HepG2 (cell line): ENCODE measurements around the gene LATS1. TPM values are rescaled to one million over a fixed set of nuclear protein-coding genes. Genes with fewer than 3 reads are reported as not detected.

Experiments
- ATAD3A ChIP-seq: sonication (generic); formaldehyde crosslinking; IDR thresholded peaks from 2 replicates; pipeline ENCODE4 v1.4.0; 2020; ENCODE audit warnings: missing genetic modification reagents
- MTF1 ChIP-seq: sonication (generic); formaldehyde crosslinking; IDR thresholded peaks from 2 replicates; pipeline ENCODE4 v1.5.0; 2020; ENCODE audit warnings: missing genetic modification reagents
- NFKBIZ ChIP-seq: IDR thresholded peaks from 2 replicates; pipeline ENCODE4 v1.6.1; 2018; ENCODE audit warnings: missing genetic modification reagents, missing compliant biosample characterization
- SMAD3 ChIP-seq: sonication (generic); formaldehyde crosslinking; IDR thresholded peaks from 2 replicates; pipeline ENCODE4 v1.4.0; 2020; ENCODE audit warnings: missing genetic modification reagents
- SRSF1 ChIP-seq: fragments of 200-400 bp; formaldehyde crosslinking; optimal IDR thresholded peaks from 2 replicates; pipeline ENCODE3; 2017; ENCODE audit warnings: mild to moderate bottlenecking, low read depth, low read length, moderate library complexity
- TCF7L2 ChIP-seq: IDR thresholded peaks from 2 replicates; pipeline ENCODE4 v1.6.1; 2011; ENCODE audit warnings: mild to moderate bottlenecking, low read depth, low read length, moderate library complexity
- ZNF510 ChIP-seq: sonication (generic); formaldehyde crosslinking; IDR thresholded peaks from 2 replicates; pipeline ENCODE4 v1.4.0; 2020; ENCODE audit warnings: low read depth, mild to moderate bottlenecking, missing genetic modification reagents
- ZSCAN21 ChIP-seq: sonication (generic); formaldehyde crosslinking; IDR thresholded peaks from 2 replicates; pipeline ENCODE4 v1.8.0; 2022; ENCODE audit warnings: mild to moderate bottlenecking, missing genetic modification reagents, moderate library complexity, borderline replicate concordance
- polyA plus RNA-seq, 8 experiments: library from polyadenylated mRNA; depleted of rRNA in 3 of 8; stranded (reverse) in 7 of 8; unstranded in 1 of 8; fragments of >200 nt; fragmentation: Illumina TruSeq in 4 of 8; extraction: Trizol in 4 of 8; gene quantifications; 2 replicates each; pipeline versions ENCODE4 v1.2.1 to v1.2.3, GENCODE V29; 2011 to 2016; ENCODE audit warnings: low read depth in 4 of 8, missing spikeins in 1 of 8, mixed read lengths in 1 of 8; ENCODE audit not compliant: insufficient read depth in 1 of 8
- total RNA-seq, 5 experiments: library from RNA; depleted of rRNA; stranded (reverse); fragments of >200 nt; fragmentation: Illumina TruSeq; extraction: Trizol; gene quantifications; 2 replicates each; pipeline ENCODE4 v1.2.3, GENCODE V29; 2016; ENCODE audit warnings: low read depth in 1 of 5
- TF ChIP-seq, protein P1 (sequence below): sonication (generic); formaldehyde crosslinking; IDR thresholded peaks from 2 replicates; pipeline ENCODE4 v1.8.0; 2022; ENCODE audit warnings: missing genetic modification reagents, mild to moderate bottlenecking, borderline replicate concordance
- TF ChIP-seq, protein P2 (sequence below), 2 experiments: sonication (generic) in 1 of 2; formaldehyde crosslinking in 1 of 2; IDR thresholded peaks; 2 replicates each; pipeline versions ENCODE4 v1.4.0 to v1.6.1; 2016 to 2020; ENCODE audit warnings: borderline replicate concordance in 1 of 2, low read depth in 1 of 2, mild to moderate bottlenecking in 1 of 2, missing genetic modification reagents in 1 of 2
- TF ChIP-seq, protein P3 (sequence below): sonication (generic); formaldehyde crosslinking; IDR thresholded peaks from 2 replicates; pipeline ENCODE4 v1.5.1; 2020; ENCODE audit warnings: missing genetic modification reagents, mild to moderate bottlenecking, borderline replicate concordance
- TF ChIP-seq, protein P4 (sequence below): sonication (generic); formaldehyde crosslinking; IDR thresholded peaks from 2 replicates; pipeline ENCODE4 v1.5.1; 2020; ENCODE audit warnings: missing genetic modification reagents, mild to moderate bottlenecking, borderline replicate concordance
- TF ChIP-seq, protein P5 (sequence below), 2 experiments: sonication (generic) in 1 of 2; formaldehyde crosslinking in 1 of 2; IDR thresholded peaks; 2 replicates each; pipeline versions ENCODE4 v1.6.1 to v1.9.0; 2014 to 2022; ENCODE audit warnings: antibody characterized with exemption in 1 of 2, borderline replicate concordance in 1 of 2, inconsistent platforms in 1 of 2, low read depth in 1 of 2, missing genetic modification reagents in 1 of 2

The LATS1 gene
- total and polyA plus RNA-seq, 2 of the 13 experiments (the other 11 are each of a cell fraction or from before 2014, with no cell fraction given): 9.9 to 12.6 TPM

DNA sequence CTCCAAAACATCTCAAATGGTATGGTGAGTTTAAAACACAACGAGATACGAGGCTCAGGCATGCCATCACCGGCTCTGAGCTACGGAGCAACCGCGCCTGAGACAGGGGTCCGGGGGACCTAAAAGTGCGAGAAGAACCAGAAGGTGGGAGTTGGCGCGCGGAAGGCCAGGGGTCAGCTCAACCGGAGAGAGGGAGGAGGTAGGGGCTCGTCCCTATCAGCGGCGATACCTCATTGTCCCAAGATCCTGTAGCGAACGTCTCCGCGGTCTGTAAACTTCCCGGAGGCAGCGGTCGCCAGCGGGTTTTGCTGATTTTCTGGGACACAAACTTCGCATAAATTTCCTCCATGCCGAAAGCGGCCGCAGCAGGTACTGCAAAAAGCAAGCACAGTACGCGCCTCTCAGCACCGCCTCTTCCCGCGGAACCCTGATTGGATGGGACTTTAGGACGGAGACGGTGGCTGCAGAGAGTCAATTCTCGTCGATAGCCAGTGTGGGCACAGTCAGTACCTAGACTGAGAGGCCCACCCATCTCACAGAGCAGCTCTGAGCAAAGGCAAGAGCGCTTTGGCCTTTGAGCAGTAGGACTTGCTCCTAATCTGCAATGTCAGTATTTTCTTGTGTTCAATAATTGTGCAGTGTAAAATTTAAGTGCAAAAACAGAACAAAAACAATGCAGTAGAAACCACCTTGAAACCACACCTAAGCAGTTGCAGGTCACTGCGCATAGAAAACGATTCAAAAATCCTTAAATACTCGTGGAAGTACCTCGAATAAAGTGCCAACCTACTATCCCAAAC lies 28.4 kb upstream of the LATS1 start, which contains the start of gene NUP43 (continued):
- TF ChIP-seq TCF7L2 (no peak), ZSCAN21 (CRISPR knock-in tag) (peak; percentile 100), SRSF1 (no peak), ATAD3A (CRISPR knock-in tag) (no peak), SMAD3 (CRISPR knock-in tag) (peak; percentile 86; the same call in 1 of the 2 replicates), ZNF510 (CRISPR knock-in tag) (peak; percentile 85), NFKBIZ (CRISPR knock-in tag) (no peak), MTF1 (CRISPR knock-in tag) (no peak)
- TF ChIP-seq, protein P1, sequence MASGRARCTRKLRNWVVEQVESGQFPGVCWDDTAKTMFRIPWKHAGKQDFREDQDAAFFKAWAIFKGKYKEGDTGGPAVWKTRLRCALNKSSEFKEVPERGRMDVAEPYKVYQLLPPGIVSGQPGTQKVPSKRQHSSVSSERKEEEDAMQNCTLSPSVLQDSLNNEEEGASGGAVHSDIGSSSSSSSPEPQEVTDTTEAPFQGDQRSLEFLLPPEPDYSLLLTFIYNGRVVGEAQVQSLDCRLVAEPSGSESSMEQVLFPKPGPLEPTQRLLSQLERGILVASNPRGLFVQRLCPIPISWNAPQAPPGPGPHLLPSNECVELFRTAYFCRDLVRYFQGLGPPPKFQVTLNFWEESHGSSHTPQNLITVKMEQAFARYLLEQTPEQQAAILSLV (CRISPR knock-in tag): peak; percentile 84; the same call in 1 of the 2 replicates
- TF ChIP-seq, protein P2, sequence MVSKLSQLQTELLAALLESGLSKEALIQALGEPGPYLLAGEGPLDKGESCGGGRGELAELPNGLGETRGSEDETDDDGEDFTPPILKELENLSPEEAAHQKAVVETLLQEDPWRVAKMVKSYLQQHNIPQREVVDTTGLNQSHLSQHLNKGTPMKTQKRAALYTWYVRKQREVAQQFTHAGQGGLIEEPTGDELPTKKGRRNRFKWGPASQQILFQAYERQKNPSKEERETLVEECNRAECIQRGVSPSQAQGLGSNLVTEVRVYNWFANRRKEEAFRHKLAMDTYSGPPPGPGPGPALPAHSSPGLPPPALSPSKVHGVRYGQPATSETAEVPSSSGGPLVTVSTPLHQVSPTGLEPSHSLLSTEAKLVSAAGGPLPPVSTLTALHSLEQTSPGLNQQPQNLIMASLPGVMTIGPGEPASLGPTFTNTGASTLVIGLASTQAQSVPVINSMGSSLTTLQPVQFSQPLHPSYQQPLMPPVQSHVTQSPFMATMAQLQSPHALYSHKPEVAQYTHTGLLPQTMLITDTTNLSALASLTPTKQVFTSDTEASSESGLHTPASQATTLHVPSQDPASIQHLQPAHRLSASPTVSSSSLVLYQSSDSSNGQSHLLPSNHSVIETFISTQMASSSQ (IDR thresholded peaks at IDR 0.05; ENCODE audit: low read depth): no peak
- TF ChIP-seq, protein P2 (CRISPR knock-in tag; IDR thresholded peaks at IDR 0.05; ENCODE audit: borderline replicate concordance): peak; percentile 61; the same call in 1 of the 2 replicates
- TF ChIP-seq, protein P3, sequence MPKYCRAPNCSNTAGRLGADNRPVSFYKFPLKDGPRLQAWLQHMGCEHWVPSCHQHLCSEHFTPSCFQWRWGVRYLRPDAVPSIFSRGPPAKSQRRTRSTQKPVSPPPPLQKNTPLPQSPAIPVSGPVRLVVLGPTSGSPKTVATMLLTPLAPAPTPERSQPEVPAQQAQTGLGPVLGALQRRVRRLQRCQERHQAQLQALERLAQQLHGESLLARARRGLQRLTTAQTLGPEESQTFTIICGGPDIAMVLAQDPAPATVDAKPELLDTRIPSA (CRISPR knock-in tag): no peak
- TF ChIP-seq, protein P4, sequence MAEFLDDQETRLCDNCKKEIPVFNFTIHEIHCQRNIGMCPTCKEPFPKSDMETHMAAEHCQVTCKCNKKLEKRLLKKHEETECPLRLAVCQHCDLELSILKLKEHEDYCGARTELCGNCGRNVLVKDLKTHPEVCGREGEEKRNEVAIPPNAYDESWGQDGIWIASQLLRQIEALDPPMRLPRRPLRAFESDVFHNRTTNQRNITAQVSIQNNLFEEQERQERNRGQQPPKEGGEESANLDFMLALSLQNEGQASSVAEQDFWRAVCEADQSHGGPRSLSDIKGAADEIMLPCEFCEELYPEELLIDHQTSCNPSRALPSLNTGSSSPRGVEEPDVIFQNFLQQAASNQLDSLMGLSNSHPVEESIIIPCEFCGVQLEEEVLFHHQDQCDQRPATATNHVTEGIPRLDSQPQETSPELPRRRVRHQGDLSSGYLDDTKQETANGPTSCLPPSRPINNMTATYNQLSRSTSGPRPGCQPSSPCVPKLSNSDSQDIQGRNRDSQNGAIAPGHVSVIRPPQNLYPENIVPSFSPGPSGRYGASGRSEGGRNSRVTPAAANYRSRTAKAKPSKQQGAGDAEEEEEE (CRISPR knock-in tag): no peak; the same call in 1 of the 2 replicates
- TF ChIP-seq, protein P5, sequence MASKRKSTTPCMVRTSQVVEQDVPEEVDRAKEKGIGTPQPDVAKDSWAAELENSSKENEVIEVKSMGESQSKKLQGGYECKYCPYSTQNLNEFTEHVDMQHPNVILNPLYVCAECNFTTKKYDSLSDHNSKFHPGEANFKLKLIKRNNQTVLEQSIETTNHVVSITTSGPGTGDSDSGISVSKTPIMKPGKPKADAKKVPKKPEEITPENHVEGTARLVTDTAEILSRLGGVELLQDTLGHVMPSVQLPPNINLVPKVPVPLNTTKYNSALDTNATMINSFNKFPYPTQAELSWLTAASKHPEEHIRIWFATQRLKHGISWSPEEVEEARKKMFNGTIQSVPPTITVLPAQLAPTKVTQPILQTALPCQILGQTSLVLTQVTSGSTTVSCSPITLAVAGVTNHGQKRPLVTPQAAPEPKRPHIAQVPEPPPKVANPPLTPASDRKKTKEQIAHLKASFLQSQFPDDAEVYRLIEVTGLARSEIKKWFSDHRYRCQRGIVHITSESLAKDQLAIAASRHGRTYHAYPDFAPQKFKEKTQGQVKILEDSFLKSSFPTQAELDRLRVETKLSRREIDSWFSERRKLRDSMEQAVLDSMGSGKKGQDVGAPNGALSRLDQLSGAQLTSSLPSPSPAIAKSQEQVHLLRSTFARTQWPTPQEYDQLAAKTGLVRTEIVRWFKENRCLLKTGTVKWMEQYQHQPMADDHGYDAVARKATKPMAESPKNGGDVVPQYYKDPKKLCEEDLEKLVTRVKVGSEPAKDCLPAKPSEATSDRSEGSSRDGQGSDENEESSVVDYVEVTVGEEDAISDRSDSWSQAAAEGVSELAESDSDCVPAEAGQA (IDR thresholded peaks at IDR 0.05; ENCODE audit: low read depth): no peak
- TF ChIP-seq, protein P5 (CRISPR knock-in tag; IDR thresholded peaks at IDR 0.05; ENCODE audit: borderline replicate concordance): no peak
